GM19395 (cell line): ENCODE measurements around the gene ARHGEF12.
A peak's percentile ranks its signal among the peaks of the same experiment; 100 is the strongest.

Experiments
- ATAC-seq: cut with Tn5 transposase; IDR thresholded peaks from one replicate; pipeline ENCODE4 v1.9.1; 2021; ENCODE audit warnings: mild to moderate bottlenecking, moderate library complexity; ENCODE audit not compliant: unreplicated experiment

Gene ARHGEF12

GRCh38 chr11:120316880-120317688 lies 19.1 kb upstream of the ARHGEF12 start:
- no peak for ATAC-seq

DNA sequence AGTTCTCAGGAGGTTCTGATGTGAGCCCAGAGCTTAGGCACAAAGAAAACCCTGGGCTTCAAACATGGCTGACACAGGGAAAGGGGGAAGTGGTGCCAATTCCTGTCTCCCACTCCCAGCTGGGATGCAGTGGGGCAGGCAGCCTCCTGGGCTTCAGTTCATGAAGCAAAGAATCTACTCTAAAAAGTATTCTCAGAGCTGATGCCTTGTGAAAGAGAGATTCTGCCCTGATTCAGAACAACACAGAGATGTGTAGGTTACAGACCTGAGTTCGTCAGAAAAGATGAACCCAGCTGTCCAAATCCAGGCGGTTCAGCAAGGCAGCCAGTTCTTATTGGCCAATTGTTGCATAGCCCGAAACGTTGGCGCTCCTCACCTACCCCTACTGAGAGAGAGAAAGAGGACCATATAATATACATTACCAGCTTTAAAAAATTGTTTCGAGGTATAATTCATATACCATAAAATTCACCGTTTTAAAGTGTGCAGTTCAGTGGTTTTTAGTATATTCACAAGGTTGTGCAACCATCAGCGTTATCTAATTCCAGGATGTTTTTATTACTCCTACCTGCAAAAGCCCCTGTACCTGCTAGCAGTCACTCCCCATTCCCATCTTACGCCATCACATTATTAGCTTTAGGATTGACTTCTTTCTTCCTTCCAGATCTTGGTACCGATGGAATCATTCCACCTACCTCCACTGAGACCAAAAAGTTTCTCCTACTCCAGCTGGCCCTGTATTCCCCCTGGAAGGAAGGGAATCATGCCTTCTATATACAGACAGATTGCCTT lies 18.3 kb upstream of the ARHGEF12 start:
- no peak for ATAC-seq

DNA sequence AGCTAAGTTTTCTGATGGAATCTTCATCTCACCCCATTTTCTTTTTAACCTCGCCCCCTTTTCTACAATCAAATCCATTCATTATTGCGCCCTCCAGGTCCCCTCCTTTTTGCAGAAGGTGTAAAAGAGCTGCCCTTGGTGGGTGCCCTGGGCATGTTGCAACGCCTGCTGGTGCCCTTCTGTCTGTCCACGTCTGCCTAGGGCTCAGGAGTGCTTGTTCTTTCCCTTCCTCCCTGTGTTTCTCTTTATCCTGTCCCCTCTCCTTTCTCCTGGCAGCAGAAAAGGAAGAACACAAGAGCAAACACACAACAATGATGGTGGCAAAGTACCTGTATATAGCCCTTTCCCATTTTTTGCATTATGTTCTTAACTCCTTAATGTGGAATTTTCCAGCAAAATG lies 17.3 kb upstream of the ARHGEF12 start:
- ATAC-seq: no peak

- peak; percentile 61 for ATAC-seq
These were observed 11.0 kb upstream of the ARHGEF12 start, which contains the start of gene TLCD5 for GRCh38 chr11:120324932-120325810. Gene TLCD5, plus strand, starts transcription at chr11:120325299. Its CDS starts 2,143 bp downstream, at chr11:120327442.

- ATAC-seq: no peak
These were observed 10.0 kb upstream of the ARHGEF12 start for GRCh38 chr11:120326228-120326627.

DNA sequence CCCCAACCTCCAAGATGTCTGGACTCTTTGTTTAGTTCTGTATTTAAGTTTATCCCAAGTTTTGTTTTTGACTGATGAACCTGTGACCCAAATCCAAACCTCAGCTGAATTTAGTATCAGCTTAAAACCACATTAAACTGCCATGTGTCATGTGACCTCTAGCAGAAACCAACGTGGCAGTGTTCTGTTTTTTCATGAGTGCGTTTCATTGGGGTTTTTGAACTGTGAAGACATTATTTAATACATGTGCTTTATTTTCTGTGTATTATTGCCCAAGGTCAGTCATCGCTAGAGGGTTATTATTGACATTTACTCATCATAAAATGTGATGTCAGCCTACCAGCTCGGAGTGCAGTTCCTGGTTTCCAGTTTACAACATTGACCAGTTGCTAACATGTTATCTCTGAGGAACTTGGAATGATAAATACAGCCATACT lies 9.3 kb upstream of the ARHGEF12 start:
- ATAC-seq: no peak

DNA sequence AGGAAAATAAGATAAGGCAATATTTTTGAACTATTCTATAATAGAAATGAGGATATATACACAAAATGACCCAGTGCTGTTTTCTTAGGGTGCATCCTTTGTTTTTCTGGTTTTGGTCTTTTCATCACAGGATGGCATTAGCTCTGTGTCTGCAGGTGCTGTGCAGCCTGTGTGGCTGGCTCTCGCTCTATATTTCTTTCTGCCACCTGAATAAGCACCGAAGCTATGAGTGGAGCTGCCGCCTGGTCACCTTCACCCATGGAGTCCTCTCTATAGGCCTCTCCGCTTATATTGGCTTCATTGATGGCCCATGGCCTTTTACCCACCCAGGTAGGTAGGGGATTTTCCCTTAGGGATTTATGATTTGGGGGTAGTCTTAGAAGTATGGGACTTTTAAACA lies 8.9 kb upstream of the ARHGEF12 start:
- ATAC-seq: no peak

DNA sequence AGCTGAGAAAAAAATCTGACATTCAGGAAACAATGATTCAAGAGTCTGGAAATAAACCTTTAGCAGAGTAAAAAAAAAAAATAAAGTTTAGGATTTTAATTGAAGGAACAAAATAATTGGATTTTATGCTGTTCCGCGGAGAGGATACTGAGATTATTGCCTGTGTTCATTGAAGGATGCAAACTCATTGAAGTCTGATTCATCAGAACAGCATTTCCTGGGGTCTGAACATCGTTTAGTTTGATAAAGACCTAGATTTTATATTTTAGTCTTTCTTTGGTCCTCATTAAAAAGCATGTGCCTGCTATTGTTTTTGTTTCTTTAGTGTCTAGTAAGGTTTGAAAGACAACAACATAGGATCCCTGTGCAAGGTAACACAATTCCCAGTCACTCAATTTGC lies 6.7 kb upstream of the ARHGEF12 start:
- ATAC-seq: no peak

- ATAC-seq: no peak
These were observed 6.2 kb upstream of the ARHGEF12 start for GRCh38 chr11:120330045-120330444.

DNA sequence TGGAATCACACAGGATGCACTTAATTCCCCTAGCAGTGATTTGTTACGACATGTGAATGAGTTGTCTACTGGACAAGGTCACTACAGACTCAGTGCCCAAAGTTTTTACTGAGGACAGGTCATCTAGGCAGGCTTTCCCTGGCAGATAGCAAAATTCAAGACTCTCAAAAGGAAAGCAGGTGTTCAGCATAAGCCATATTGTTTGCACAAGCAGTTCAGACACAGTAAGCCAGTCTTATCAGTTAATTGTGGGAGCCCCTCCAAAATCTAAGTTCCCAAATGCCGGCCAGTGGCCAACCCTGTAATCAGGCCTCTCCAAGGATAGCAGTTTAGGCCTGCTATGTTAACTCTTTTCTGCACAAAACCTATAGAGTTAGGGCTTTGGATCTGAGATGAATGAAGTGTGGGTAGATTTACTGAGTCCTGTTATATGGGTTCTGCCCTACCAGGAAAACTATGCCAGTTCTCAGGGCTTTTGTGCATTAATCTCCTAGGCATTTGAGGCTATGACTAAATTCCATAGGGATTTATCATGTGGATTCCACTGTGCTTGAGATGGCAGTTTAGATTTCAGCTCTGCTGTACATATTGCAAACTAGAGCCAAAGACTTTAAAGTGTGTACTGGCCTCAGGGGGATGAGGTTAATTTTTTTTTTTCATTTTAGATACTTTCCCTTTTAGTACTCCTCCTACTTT lies 4.8 kb upstream of the ARHGEF12 start:
- no peak for ATAC-seq

DNA sequence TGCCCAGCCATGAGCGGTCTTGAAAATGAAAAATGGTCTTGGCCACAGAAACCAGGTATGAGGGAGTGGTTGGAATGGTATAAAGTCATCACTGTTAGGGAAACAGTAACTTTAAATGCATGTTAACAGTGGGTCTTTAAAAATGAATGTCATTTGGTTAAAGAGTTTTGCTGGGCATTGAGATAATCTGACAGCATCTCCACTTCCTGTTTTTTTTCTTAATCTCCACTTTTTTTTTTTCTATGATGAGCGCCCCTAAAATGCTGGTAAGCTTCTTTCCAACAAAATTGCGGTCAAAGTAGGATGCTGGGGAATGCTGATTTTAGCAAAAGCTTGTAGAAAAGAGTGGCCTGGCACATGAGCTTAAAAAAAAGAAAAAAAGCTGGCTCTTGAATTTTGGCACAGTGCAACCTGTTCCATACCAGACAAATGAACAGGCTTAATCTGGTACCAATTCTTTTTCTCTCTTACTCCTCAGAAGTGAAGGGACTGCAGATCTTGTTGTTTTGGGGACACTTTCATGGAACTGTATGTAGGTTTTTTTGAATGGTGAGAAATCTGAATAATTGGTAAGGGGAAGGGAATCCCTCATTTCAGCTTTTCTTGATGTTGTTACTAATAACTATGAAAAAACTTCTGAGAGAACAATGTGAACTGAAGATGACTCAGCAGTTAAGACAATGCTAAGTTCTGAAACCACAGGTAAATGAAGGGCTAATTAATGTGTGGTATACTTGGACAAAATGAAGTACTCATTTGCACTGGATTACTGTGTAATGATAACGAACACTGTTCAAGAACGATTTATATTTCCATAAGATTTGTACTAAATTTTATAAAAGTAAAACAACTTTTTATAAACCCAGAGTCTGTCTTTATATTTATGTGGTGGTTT lies 3.1 kb upstream of the ARHGEF12 start:
- ATAC-seq: no peak

GRCh38 chr11:120333801-120334200 lies 2.4 kb upstream of the ARHGEF12 start:
- no peak for ATAC-seq

GRCh38 chr11:120334332-120334731 lies 1.9 kb upstream of the ARHGEF12 start:
- ATAC-seq: no peak

DNA sequence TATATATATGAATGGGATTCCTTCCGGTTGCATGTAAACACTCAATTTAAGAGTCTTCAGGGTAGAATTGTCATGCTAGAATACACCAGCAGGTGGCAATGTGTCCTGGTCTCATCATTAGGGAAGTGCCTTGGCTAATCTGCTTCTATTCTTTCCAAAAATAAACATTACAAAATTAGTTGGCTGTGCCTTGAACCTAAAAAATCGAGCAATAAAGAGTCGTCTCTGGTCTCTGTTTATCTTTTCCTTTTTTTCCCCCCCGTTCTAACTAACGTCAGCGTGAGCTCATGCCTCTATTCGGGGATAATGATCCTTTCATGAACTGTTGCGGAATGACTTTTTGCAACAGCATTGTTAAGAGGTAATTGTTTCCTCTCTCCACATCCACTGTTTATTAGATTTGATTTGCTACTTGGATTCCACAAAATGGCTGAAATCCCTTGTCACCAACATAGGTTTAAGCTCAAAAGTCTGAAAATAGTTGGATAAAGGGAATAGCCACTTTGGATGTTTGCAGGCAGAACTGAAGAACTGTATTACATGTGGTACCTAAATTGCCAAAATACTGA lies 1.2 kb upstream of the ARHGEF12 start:
- ATAC-seq: peak; percentile 42

- peak; percentile 21 for ATAC-seq
These were observed 681 bp upstream of the ARHGEF12 start for GRCh38 chr11:120335556-120335907.

GRCh38 chr11:120336641-120337354 lies 585 bp downstream of the ARHGEF12 start:
- ATAC-seq: peak; percentile 43

GRCh38 chr11:120337355-120338106 lies 1.3 kb downstream of the ARHGEF12 start:
- ATAC-seq: no peak
